Mucosa of descending colon (tissue), 3 donors: ENCODE data around the gene TRAF3. TPM values are rescaled to one million over a fixed set of nuclear protein-coding genes. Genes with fewer than 3 reads are reported as not detected.

ENCODE experiments used
- ATAC-seq: fragments of 200-7000 bp; cut with Tn5 transposase; one replicate; pipeline ENCODE4 v1.9.1; 2020; ENCODE audit warnings: mild to moderate bottlenecking, moderate library complexity
- DNase-seq, 3 donors: peaks; one replicate each; pipeline ENCODE4 v3.0.0-alpha.2; 2020
- H3K36me3 ChIP-seq: fragments of 200-600 bp; one replicate; pipeline ENCODE4 v1.8.0; 2021; ENCODE audit warnings: low read depth, mild to moderate bottlenecking
- H3K4me1 ChIP-seq: fragments of 200-600 bp; one replicate; pipeline ENCODE4 v1.8.0; 2021; ENCODE audit warnings: low read depth, mild to moderate bottlenecking
- H3K4me3 ChIP-seq: fragments of 200-600 bp; one replicate; pipeline ENCODE4 v1.8.0; 2021; ENCODE audit warnings: mild to moderate bottlenecking
- H3K9me3 ChIP-seq: fragments of 200-600 bp; one replicate; pipeline ENCODE4 v1.8.0; 2021; ENCODE audit warnings: mild to moderate bottlenecking
- intact Hi-C, 2 donors: fragments of 100-400 bp; cut with DNase I in 1 of 2; cut with micrococcal nuclease in 1 of 2; formaldehyde crosslinking; loops; one replicate each; pipeline versions ENCODE4 v1.11.0 to v1.11.1; 2022; cut with DNase I, micrococcal nuclease
- total RNA-seq, 3 donors: library from RNA; stranded (reverse); fragmentation: NEBNext Ultra II Directional in 2 of 3; extraction: Animal tissue kit (Norgen Biotek cat#: 25700) in 2 of 3; gene quantifications; one replicate each; pipeline versions ENCODE4 v1.2.1 to v1.2.4, GENCODE V29; 2021 to 2023
- TF ChIP-seq, protein P1 (sequence below): fragments of 200-600 bp; IDR thresholded peaks from one replicate; pipeline ENCODE4 v1.8.0; 2022; ENCODE audit warnings: antibody characterized with exemption, mild to moderate bottlenecking
- donor health status: DM: no; HTN: no; CAD: no; lungs with moderate emphysema.
- donor health status: DM: no; HTN: no; CAD: no.
- donor health status: DM: no; HTN: yes; CAD: no.

TRAF3 gene
- total RNA-seq, 3 donors from 2014 or later: 20.9 to 36.0 (median 21.3) TPM

DNA sequence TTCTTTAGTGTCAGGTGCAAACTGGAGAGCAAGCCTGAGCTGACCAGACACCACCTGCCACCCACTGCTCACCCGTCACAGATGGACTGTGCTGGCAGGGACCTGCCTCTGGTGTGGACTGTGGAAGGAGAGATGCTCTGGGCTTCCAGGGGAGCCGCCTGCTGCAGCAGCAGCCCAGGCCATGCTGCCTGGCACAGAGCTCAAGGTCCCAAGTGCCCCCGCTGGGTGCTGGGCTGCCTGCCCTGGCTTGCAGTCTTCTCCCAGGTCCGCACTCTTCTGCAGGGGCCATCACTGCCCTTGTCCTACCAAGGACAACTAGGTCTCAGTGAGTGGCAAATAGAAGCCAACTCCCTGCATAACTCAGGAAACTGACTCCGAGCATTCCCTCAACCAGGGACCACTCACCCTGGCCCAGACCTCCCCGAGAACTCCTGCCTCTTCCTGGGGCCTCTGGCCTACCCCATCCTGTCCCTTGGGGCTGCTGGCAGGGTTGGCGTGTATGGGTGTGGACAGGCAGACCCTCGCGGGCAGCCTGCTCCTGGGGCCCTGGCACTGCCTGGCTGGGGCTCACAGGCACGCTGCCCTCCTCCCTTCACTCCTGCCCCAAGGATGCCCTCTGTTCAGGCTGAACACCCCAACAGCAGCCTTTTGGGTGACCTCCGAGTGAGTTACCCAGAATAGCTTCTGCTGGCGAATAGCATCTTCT, 154.5 kb downstream of the TRAF3 start:
- ATAC-seq: no peak
- peaks cover 4% of the 10 kb centered on the region for H3K36me3 ChIP-seq
- TF ChIP-seq, protein P1, sequence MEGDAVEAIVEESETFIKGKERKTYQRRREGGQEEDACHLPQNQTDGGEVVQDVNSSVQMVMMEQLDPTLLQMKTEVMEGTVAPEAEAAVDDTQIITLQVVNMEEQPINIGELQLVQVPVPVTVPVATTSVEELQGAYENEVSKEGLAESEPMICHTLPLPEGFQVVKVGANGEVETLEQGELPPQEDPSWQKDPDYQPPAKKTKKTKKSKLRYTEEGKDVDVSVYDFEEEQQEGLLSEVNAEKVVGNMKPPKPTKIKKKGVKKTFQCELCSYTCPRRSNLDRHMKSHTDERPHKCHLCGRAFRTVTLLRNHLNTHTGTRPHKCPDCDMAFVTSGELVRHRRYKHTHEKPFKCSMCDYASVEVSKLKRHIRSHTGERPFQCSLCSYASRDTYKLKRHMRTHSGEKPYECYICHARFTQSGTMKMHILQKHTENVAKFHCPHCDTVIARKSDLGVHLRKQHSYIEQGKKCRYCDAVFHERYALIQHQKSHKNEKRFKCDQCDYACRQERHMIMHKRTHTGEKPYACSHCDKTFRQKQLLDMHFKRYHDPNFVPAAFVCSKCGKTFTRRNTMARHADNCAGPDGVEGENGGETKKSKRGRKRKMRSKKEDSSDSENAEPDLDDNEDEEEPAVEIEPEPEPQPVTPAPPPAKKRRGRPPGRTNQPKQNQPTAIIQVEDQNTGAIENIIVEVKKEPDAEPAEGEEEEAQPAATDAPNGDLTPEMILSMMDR: no peak
- peak in 2 of 3 donors; percentile 30 to 50 for DNase-seq
- no peaks in the 10 kb centered on the region for H3K9me3 ChIP-seq
- H3K4me1 ChIP-seq: peaks cover 14% of the 10 kb centered on the region
- intact Hi-C loops: no loop called here
- no peak overlapping the region for H3K4me3 ChIP-seq

DNA sequence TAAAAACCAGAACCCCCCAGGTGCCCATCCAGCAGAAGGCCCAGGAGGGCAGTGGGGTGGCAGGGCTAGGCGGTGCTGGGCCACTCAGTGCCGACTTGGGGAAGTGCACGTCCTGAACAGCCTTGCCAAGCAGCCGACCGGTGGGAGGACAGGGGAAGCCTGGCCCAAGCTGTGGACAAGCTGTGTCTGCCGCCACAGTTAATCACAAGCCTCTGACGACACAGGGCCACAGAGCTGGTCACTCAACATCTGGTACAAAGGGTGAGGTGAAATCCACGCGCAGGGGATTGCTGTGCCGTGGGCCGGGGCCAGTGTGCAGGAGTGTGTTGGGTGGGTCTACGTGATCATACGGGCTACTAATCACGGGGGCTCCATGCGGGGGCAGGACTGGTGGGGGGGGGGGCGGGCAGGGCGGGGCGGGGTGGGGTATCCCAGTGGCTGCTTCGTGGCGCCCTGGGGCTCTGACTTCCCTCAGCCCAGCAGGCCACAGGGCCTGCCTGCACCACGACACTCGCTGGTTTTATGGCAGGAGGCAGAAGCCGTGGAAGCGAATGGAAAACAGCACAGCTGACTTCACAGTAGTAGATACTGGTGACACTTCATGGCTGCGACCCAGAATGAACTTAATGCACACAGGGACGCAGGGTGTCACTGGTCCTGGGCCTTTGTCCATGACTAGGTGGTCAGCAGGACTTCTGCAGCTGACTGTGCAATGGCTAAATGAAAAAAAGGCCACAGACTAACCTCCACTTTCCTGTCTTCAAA, 155.4 kb downstream of the TRAF3 start:
- intact Hi-C loops: no loop called here
- ATAC-seq (no peak), DNase-seq (peak in 2 of 3 donors; percentile 33 to 37)
- Histone ChIP-seq H3K4me1 (peaks cover 11% of the 10 kb centered on the region), H3K4me3 (no peak overlapping the region), H3K36me3 (peaks cover 4% of the 10 kb centered on the region), H3K9me3 (no peaks in the 10 kb centered on the region)
- TF ChIP-seq, protein P1: no peak

DNA sequence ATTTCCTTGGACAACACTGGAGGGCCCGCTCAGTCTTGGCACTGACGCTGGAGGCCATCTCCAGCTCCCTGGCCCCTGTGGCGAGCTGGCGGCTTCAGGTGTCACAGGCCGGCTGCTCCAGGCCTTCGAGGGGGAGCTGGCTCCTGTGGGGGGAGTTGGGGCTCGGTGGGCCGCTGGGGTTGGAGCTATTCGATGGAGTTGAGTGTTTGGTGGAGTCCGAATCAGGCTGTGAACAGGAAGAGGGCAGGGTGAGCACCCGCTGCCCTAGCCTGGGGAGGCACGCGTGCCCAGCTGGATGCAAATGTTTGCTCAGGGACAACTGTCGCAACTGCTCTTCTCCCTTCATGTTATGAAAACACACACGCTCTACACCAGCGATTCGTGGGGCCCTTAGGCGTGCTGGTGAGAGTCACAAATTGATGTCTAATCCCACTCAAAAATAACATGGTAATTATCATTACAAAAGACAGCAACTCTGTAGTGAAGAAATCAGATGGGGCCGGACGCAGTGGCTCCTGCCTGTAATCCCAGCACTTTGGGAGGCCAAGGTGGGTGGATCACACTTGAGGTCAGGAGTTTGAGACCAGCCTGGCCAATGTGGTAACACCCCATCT, 156.5 kb downstream of the TRAF3 start:
- TF ChIP-seq, protein P1: no peak
- no peaks in the 10 kb centered on the region for H3K9me3 ChIP-seq
- peaks cover 4% of the 10 kb centered on the region for H3K36me3 ChIP-seq
- ATAC-seq: no peak
- peaks cover 11% of the 10 kb centered on the region for H3K4me1 ChIP-seq
- intact Hi-C loops: no loop called here
- DNase-seq: peak in 2 of 3 donors; percentile 28 to 37
- H3K4me3 ChIP-seq: no peak overlapping the region

DNA sequence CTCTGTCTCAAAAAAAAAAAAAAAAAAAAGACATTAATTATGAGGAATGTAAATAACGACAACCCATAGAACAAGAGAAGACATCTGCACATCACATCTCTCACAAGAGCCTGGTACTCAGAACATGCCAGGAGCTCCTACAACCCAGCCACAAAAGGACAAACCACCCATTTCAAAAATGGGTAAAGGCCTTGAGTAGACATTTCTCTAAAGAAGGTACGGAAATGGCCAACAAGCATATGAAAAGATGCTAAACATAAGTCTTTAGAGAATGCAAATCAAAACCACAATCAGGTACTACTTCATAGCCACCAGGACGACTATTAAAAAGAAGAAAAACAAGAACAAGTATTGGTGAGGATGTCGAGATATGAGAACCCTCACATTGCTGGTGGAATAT, 158.5 kb downstream of the TRAF3 start:
- Histone ChIP-seq H3K9me3 (no peaks in the 10 kb centered on the region), H3K4me1 (peaks cover 1% of the 10 kb centered on the region), H3K4me3 (no peak overlapping the region), H3K36me3 (peaks cover 4% of the 10 kb centered on the region)
- ATAC-seq (no peak), DNase-seq (no peak)
- TF ChIP-seq, protein P1: no peak
- intact Hi-C loops: no loop called here

DNA sequence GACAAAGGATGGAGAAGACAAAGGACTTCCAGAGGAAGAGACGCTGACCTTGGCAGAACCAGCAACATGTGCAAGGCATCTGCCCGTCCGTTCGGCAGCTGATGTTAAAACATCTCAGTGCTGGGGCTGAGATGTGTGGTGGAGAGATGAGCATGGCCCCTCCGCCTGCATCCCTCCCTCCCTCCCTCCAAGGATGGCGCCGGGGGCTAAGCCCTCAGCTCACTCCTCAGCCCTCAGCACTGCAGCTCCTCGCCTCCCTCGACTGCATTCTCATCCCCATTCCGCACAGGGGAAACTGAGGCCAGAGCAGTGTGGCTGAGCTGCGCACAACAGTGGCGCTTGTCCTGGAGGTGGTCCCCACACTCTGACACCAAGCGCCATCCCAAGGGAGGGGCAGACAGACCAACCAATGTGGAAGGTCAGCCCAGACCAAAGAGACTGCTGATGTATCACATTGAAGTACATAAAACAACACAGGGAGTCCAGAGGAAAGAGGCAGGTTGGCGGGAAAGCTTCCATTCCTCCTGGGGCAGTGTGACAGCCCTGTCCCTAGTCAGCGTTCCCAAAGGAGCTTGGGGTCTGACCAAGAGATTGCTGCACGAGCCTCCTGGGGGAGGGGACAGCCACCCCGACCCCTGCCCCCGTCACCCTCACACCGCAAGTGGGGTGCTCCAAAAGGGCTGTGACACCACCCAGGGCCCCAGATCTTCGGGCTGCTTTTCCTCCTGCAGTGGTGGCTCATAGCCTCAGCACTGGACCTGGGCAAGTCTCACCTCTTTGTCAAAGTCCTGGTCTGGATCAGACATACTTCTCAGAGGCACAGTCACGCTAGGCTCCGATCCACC, 160.3 kb downstream of the TRAF3 start:
- no peak for ATAC-seq
- H3K36me3 ChIP-seq: peaks cover 4% of the 10 kb centered on the region

More for the DNA sequence above, 160.3 kb downstream of the TRAF3 start:
- no peaks in the 10 kb centered on the region for H3K9me3 ChIP-seq
- H3K4me1 ChIP-seq: peaks cover 2% of the 10 kb centered on the region
- intact Hi-C loops: no loop called here
- TF ChIP-seq, protein P1: no peak
- H3K4me3 ChIP-seq: no peak overlapping the region
- DNase-seq: peak in 1 of 3 donors; percentile 15
